SK-N-SH (cell line): ENCODE data around the gene TUBGCP6. TPM values are rescaled to one million over a fixed set of nuclear protein-coding genes. Genes with fewer than 3 reads are reported as not detected.

Source experiments
- CTCF ChIA-PET: fragments of 300-600, 350-600 bp; formaldehyde crosslinking; extraction: SDS; loops from one replicate; lab custom pipeline; 2021; lab: Yijun Ruan, JAX
- POLR2A ChIA-PET: fragments of 350-600 bp; sonication (Branson Sonifier 250); formaldehyde crosslinking; extraction: SDS; loops from one replicate; lab custom pipeline; 2020; ENCODE audit warnings: antibody characterized with exemption, inconsistent platforms; lab: Yijun Ruan, JAX
- DNase-seq: peaks from one replicate; pipeline ENCODE4 v3.0.0; 2012
- H2AFZ ChIP-seq: fragments of 200-600 bp; sonication (generic); 2 replicates; pipeline ENCODE4 v1.8.1; 2016; ENCODE audit warnings: antibody characterized with exemption, mild to moderate bottlenecking, low read depth
- H3F3A ChIP-seq: fragments of 200-600 bp; sonication (generic); replicated peaks from 2 replicates; pipeline ENCODE3; 2016; ENCODE audit warnings: antibody characterized with exemption, mild to moderate bottlenecking; ENCODE audit not compliant: insufficient read depth
- H3K27ac ChIP-seq, 2 experiments: fragments of 200-500 bp in 1 of 2; fragments of 200-600 bp in 1 of 2; sonication (Bioruptor generic) in 1 of 2; sonication (generic), shearing (Covaris generic) in 1 of 2; 2 replicates each; pipeline versions ENCODE4 v1.5.1 to v1.6.1; 2014 to 2016; ENCODE audit warnings: low read depth in 2 of 2, inconsistent platforms in 1 of 2, low read length in 1 of 2, mild to moderate bottlenecking in 1 of 2, mixed read lengths in 1 of 2
- H3K27me3 ChIP-seq: fragments of 200-600 bp; sonication (generic), shearing (Covaris generic); 2 replicates; pipeline ENCODE4 v1.6.1; 2016; ENCODE audit warnings: mixed run types; ENCODE audit not compliant: insufficient read depth
- H3K36me3 ChIP-seq, 2 experiments: fragments of 200-500 bp in 1 of 2; fragments of 200-600 bp in 1 of 2; sonication (Bioruptor generic) in 1 of 2; sonication (generic) in 1 of 2; replicated peaks in 1 of 2; 2 replicates each; pipeline versions ENCODE3 to v1.5.1; 2014 to 2016; ENCODE audit warnings: low read length in 1 of 2, mild to moderate bottlenecking in 1 of 2; ENCODE audit not compliant: insufficient read depth in 2 of 2, control insufficient read depth in 1 of 2
- H3K4me1 ChIP-seq, 2 experiments: fragments of 200-500 bp in 1 of 2; fragments of 200-600 bp in 1 of 2; sonication (Bioruptor generic) in 1 of 2; sonication (generic), shearing (Covaris generic) in 1 of 2; 2 replicates each; pipeline versions ENCODE4 v1.5.1 to v1.6.1; 2014 to 2016; ENCODE audit warnings: low read depth in 1 of 2, low read length in 1 of 2, mixed run types in 1 of 2; ENCODE audit not compliant: insufficient read depth in 2 of 2, control insufficient read depth in 1 of 2
- H3K4me2 ChIP-seq: fragments of 200-600 bp; sonication (generic), shearing (Covaris generic); 2 replicates; pipeline ENCODE4 v1.6.1; 2017; ENCODE audit warnings: mixed run types
- H3K4me3 ChIP-seq, 2 experiments: fragments of 200-500 bp in 1 of 2; fragments of 200-600 bp in 1 of 2; sonication (Bioruptor generic) in 1 of 2; sonication (generic), shearing (Covaris generic) in 1 of 2; 2 replicates each; pipeline versions ENCODE4 v1.5.1 to v1.8.1; 2014 to 2016; ENCODE audit warnings: low read depth in 2 of 2, inconsistent platforms in 1 of 2, low read length in 1 of 2, mild to moderate bottlenecking in 1 of 2, mixed read lengths in 1 of 2, moderate library complexity in 1 of 2
- H3K79me2 ChIP-seq: fragments of 200-600 bp; sonication (generic); 2 replicates; pipeline ENCODE4 v1.8.1; 2017; ENCODE audit warnings: mild to moderate bottlenecking; ENCODE audit not compliant: insufficient read depth
- H3K9ac ChIP-seq: fragments of 200-600 bp; sonication (generic); 2 replicates; pipeline ENCODE4 v1.6.1; 2017; ENCODE audit warnings: mixed run types
- H3K9me2 ChIP-seq: fragments of 200-600 bp; sonication (generic); 2 replicates; pipeline ENCODE4 v1.6.1; 2017; ENCODE audit warnings: mixed run types
- H3K9me3 ChIP-seq: fragments of 200-600 bp; sonication (generic); 2 replicates; pipeline ENCODE4 v1.6.1; 2017; ENCODE audit warnings: mixed run types, mild to moderate bottlenecking, moderate library complexity
- H4K20me1 ChIP-seq: fragments of 200-600 bp; sonication (generic); 2 replicates; pipeline ENCODE4 v1.6.1; 2017; ENCODE audit warnings: mild to moderate bottlenecking, mixed run types; ENCODE audit not compliant: insufficient read depth
- CHD2 ChIP-seq: fragments of 150-350 bp; IDR thresholded peaks from 2 replicates; pipeline ENCODE4 v1.6.1; 2018; ENCODE audit warnings: low read length; ENCODE audit not compliant: partially characterized antibody
- EP300 ChIP-seq, 2 experiments: IDR thresholded peaks; 2 replicates each; pipeline versions ENCODE4 v1.4.0 to v1.6.1; 2012; ENCODE audit warnings: borderline replicate concordance in 1 of 2, low read depth in 1 of 2, low read length in 1 of 2
- EZH2phosphoT487 ChIP-seq: fragments of 200-600 bp; sonication (generic); IDR thresholded peaks from 2 replicates; pipeline ENCODE4 v1.6.1; 2017; ENCODE audit warnings: low read depth, mixed run types, mild to moderate bottlenecking, antibody characterized with exemption, moderate library complexity, borderline replicate concordance
- FOXJ3 ChIP-seq: sonication (generic); formaldehyde crosslinking; IDR thresholded peaks from 2 replicates; pipeline ENCODE4 v1.5.1; 2020; ENCODE audit warnings: mild to moderate bottlenecking, missing genetic modification reagents
- FOXM1 ChIP-seq: IDR thresholded peaks from 2 replicates; pipeline ENCODE4 v1.4.0; 2012; ENCODE audit warnings: low read depth, mild to moderate bottlenecking
- GABPA ChIP-seq: IDR thresholded peaks from 2 replicates; pipeline ENCODE4 v1.4.0; 2012; ENCODE audit warnings: low read depth, mild to moderate bottlenecking
- NFIC ChIP-seq: IDR thresholded peaks from 2 replicates; pipeline ENCODE4 v1.4.0; 2012; ENCODE audit warnings: borderline replicate concordance
- NRF1 ChIP-seq: IDR thresholded peaks from 2 replicates; pipeline ENCODE4 v1.6.1; 2012; ENCODE audit warnings: low read depth, mild to moderate bottlenecking, low read length
- POLR2AphosphoS5 ChIP-seq: IDR thresholded peaks from 2 replicates; pipeline ENCODE4 v1.6.1; 2012; ENCODE audit warnings: low read depth, low read length
- RCOR1 ChIP-seq: fragments of 150-350 bp; IDR thresholded peaks from 2 replicates; pipeline ENCODE4 v1.6.1; 2017; ENCODE audit warnings: antibody characterized with exemption, low read length
- RFX5 ChIP-seq: IDR thresholded peaks from 2 replicates; pipeline ENCODE4 v1.6.1; 2012; ENCODE audit warnings: mild to moderate bottlenecking, improper control_type of control experiment, low read length
- RXRA ChIP-seq: IDR thresholded peaks from 2 replicates; pipeline ENCODE4 v1.4.0; 2012; ENCODE audit warnings: low read depth, mild to moderate bottlenecking, borderline replicate concordance
- SMC3 ChIP-seq: IDR thresholded peaks from 2 replicates; pipeline ENCODE4 v1.6.1; 2012; ENCODE audit warnings: low read depth, low read length, improper control_type of control experiment
- TAF1 ChIP-seq: IDR thresholded peaks from 2 replicates; pipeline ENCODE4 v1.6.1; 2012; ENCODE audit warnings: low read depth, mild to moderate bottlenecking, low read length, moderate library complexity, borderline replicate concordance
- YY1 ChIP-seq: IDR thresholded peaks from 2 replicates; pipeline ENCODE4 v1.4.0; 2012; ENCODE audit warnings: low read depth, mild to moderate bottlenecking
- WGBS: methylation state at CpG from one replicate; pipeline ENCODE4 v1.1.6; 2017; ENCODE audit warnings: low lambda C conversion rate; 5-methylcytosine and 5-hydroxymethylcytosine counted together
- polyA plus RNA-seq, 3 experiments: library from polyadenylated mRNA; depleted of rRNA; stranded (reverse); fragments of >200 nt; gene quantifications; 2 replicates each; pipeline ENCODE4 v1.2.3, GENCODE V29; 2012
- TF ChIP-seq, protein P1 (sequence below): fragments of 150-350 bp; IDR thresholded peaks from 2 replicates; pipeline ENCODE4 v1.6.1; 2017; ENCODE audit warnings: antibody characterized with exemption, low read length, low read depth, borderline replicate concordance
- TF ChIP-seq, protein P2 (sequence below): IDR thresholded peaks from 2 replicates; pipeline ENCODE4; 2012
- TF ChIP-seq, protein P3 (sequence below): IDR thresholded peaks from 2 replicates; pipeline ENCODE4 v1.4.0; 2012; ENCODE audit warnings: low read depth
- TF ChIP-seq, protein P4 (sequence below): IDR thresholded peaks from 2 replicates; pipeline ENCODE4 v1.4.0; 2012; ENCODE audit warnings: low read depth, borderline replicate concordance

The TUBGCP6 gene
- polyA plus RNA-seq, 1 of the 3 experiments (the other 2 are of a cell fraction) = 40.4 TPM

DNA sequence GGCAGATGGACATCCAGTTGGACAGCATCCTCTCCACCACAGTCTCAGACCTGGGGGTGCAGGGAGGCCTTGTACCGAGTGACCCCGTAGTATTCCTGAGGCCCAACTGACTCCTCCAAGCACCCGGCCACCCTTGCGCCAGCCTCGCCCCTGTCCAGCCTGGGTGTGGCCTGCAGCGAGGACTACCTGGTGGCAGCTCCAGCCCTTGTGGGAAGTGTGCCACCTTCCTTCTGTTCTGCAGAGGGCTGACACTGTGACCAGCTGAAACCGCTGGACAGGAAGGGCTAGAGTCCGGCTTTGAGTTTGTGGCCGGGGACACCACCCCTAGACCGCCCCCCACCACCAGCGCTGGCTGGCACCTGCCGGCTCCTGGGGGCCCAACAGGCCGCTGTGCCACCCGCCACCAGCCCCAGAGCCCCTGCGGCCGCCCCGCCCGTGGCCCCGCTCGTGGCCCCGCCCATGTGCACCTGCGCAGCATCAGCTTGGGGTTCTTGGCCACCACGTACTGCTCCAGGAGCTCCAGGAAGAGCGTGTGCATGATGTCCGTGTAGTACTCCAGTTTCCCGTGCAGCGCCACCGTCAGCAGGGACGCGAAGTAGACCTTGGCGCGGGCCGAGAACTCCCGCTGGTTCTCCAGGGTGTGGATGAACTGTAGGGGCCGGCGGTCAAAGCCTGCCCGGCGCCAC lies 35.3 kb upstream of the TUBGCP6 start (continued):
- TF ChIP-seq, protein P1, sequence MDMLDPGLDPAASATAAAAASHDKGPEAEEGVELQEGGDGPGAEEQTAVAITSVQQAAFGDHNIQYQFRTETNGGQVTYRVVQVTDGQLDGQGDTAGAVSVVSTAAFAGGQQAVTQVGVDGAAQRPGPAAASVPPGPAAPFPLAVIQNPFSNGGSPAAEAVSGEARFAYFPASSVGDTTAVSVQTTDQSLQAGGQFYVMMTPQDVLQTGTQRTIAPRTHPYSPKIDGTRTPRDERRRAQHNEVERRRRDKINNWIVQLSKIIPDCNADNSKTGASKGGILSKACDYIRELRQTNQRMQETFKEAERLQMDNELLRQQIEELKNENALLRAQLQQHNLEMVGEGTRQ = no peak

DNA sequence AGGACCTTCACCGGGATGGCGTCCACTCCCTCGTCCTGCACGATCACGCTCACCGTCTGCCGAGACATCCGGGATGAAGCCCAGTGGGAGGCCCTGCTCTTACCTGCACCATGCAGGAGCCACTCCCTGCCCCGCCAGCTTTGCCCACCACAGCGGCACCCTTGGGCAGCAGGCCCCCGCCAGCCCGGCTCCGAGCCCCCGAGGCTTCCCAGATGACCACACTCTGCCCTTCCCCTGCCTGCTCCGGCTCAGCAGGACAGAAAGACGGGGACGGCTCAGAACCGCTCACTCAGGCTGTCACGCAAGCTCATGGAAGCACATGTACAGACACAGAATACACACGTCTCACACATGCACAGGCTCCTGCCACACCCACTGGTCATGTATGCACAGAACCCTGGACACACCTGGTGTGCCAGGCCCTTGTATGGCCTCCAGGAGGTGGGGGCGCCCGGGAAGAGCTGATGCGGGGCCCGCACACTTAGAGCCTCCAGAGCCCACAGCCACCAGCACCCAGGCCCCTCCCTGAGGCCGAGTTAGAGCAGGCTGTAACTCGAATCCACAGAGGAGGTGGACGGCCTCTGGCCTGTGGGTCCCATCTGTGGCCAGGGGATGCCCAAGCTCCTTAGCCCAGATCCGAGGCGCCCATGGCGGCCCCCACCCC lies 34.3 kb upstream of the TUBGCP6 start:
- WGBS = 97% methylated on average over 12 of the region's 30 CpGs
- H3K9me3 ChIP-seq = no peaks in the 10 kb centered on the region
- H3K79me2 ChIP-seq = peaks cover 5% of the 10 kb centered on the region; the same call in 1 of the 2 replicates
- H3K36me3 ChIP-seq = peaks cover 29 to 80% of the 10 kb centered on the region in 2 experiments
- H3K4me2 ChIP-seq = no peak overlapping the region
- H3K9me2 ChIP-seq = no peaks in the 10 kb centered on the region
- peaks cover 20% of the 10 kb centered on the region for H3F3A ChIP-seq
- peaks cover 2 to 9% of the 10 kb centered on the region in 2 experiments; a peak in 2 of 4 replicates for H3K4me1 ChIP-seq
- ChIA-PET POLR2A (no interaction called here), CTCF (interaction anchor here (2.0 to 2.1 kb wide), 2 partner anchors 23 to 47 kb away, joined by 5 to 6 read pairs; partner anchors contain the start of gene DENND6B)
- no peak for TF ChIP-seq YY1
- TF ChIP-seq, protein P2, sequence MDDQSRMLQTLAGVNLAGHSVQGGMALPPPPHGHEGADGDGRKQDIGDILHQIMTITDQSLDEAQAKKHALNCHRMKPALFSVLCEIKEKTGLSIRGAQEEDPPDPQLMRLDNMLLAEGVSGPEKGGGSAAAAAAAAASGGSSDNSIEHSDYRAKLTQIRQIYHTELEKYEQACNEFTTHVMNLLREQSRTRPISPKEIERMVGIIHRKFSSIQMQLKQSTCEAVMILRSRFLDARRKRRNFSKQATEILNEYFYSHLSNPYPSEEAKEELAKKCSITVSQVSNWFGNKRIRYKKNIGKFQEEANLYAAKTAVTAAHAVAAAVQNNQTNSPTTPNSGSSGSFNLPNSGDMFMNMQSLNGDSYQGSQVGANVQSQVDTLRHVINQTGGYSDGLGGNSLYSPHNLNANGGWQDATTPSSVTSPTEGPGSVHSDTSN = no peak
- TF ChIP-seq FOXM1 = no peak
- TF ChIP-seq TAF1 = no peak
- no peak for TF ChIP-seq RFX5
- TF ChIP-seq POLR2AphosphoS5 = no peak
- TF ChIP-seq RXRA = no peak
- no peak for TF ChIP-seq GABPA
- TF ChIP-seq, protein P3, sequence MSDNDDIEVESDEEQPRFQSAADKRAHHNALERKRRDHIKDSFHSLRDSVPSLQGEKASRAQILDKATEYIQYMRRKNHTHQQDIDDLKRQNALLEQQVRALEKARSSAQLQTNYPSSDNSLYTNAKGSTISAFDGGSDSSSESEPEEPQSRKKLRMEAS = no peak
- TF ChIP-seq EZH2phosphoT487 = no peak
- TF ChIP-seq SMC3 = no peak
- TF ChIP-seq, protein P4, sequence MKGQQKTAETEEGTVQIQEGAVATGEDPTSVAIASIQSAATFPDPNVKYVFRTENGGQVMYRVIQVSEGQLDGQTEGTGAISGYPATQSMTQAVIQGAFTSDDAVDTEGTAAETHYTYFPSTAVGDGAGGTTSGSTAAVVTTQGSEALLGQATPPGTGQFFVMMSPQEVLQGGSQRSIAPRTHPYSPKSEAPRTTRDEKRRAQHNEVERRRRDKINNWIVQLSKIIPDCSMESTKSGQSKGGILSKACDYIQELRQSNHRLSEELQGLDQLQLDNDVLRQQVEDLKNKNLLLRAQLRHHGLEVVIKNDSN = no peak
- TF ChIP-seq NRF1 = no peak
- TF ChIP-seq EP300 (IDR thresholded peaks at IDR 0.05; ENCODE audit: borderline replicate concordance in 1 of 2, low read depth in 1 of 2, low read length in 1 of 2) = no peak
- no peak for TF ChIP-seq RCOR1
- TF ChIP-seq FOXJ3 (CRISPR knock-in tag) = no peak
- TF ChIP-seq, protein P1 = no peak
- no peak for TF ChIP-seq NFIC
- TF ChIP-seq CHD2 = no peak
- no peak for DNase-seq
- H3K4me3 ChIP-seq = no peak overlapping the region
- H2AFZ ChIP-seq = no peak overlapping the region
- H4K20me1 ChIP-seq = peaks cover 14% of the 10 kb centered on the region; the same call in 1 of the 2 replicates
- H3K9ac ChIP-seq = no peak overlapping the region
- no peaks in the 10 kb centered on the region for H3K27me3 ChIP-seq
- no peak overlapping the region for H3K27ac ChIP-seq
